Panc1 (cell line): Measurements from ENCODE around the gene RXFP3. TPM values are rescaled to one million over a fixed set of nuclear protein-coding genes. Genes with fewer than 3 reads are reported as not detected.

Source experiments
- ATAC-seq: fragments of 200-7000 bp; cut with Tn5 transposase; 2 replicates; pipeline ENCODE4 v1.9.1; 2020; ENCODE audit warnings: mild to moderate bottlenecking, moderate library complexity
- BruUV-seq: library from RNA; stranded (reverse); fragments of 400-500 nt; replicated peaks from 2 replicates; lab custom pipeline; 2021; lab: Mats Ljungman, UMichigan
- CTCF ChIA-PET: fragments of 300-600 bp; sonication (Branson Sonifier 250); formaldehyde crosslinking; loops from one replicate; lab custom pipeline; 2022; ENCODE audit warnings: antibody characterized with exemption; lab: Charles Lee
- POLR2A ChIA-PET: fragments of 300-600 bp; sonication (Branson Sonifier 250); formaldehyde crosslinking; loops from one replicate; lab custom pipeline; 2022; ENCODE audit warnings: antibody characterized with exemption; lab: Charles Lee
- DNase-seq: peaks from one replicate; pipeline ENCODE4 v3.0.0-alpha.2; 2010; ENCODE audit warnings: low read depth, low spot score
- H3K27ac ChIP-seq: 2 replicates; pipeline ENCODE4 v1.5.1; 2011; ENCODE audit warnings: mild to moderate bottlenecking, low read length, inconsistent platforms
- H3K27me3 ChIP-seq: fragments of 200-500 bp; sonication (Bioruptor generic); 2 replicates; pipeline ENCODE4 v1.6.0; 2014; ENCODE audit warnings: low read length, inconsistent platforms; ENCODE audit not compliant: control insufficient read depth, insufficient read depth
- H3K36me3 ChIP-seq: fragments of 200-500 bp; sonication (Bioruptor generic); 2 replicates; pipeline ENCODE4 v1.5.1; 2014; ENCODE audit warnings: inconsistent platforms, mild to moderate bottlenecking, low read length, moderate library complexity; ENCODE audit not compliant: control insufficient read depth, insufficient read depth
- H3K4me1 ChIP-seq: 2 replicates; pipeline ENCODE4 v1.5.1; 2011; ENCODE audit warnings: inconsistent platforms, mild to moderate bottlenecking, low read length, moderate library complexity; ENCODE audit not compliant: control insufficient read depth, insufficient read depth
- H3K4me3 ChIP-seq, 2 experiments: 2 replicates each; pipeline ENCODE4 v1.5.1; 2011 to 2012; ENCODE audit warnings: low read depth in 2 of 2, low read length in 2 of 2, mild to moderate bottlenecking in 2 of 2, inconsistent platforms in 1 of 2, moderate library complexity in 1 of 2
- H3K9me3 ChIP-seq: fragments of 200-500 bp; sonication (Bioruptor generic); 2 replicates; pipeline ENCODE4 v1.5.1; 2014; ENCODE audit warnings: low read depth, mild to moderate bottlenecking, inconsistent platforms, low read length, moderate library complexity; ENCODE audit not compliant: control insufficient read depth, insufficient read depth
- CTCF ChIP-seq: fragments of 450-650 bp; IDR thresholded peaks from 2 replicates; pipeline ENCODE4 v1.5.1; 2017; ENCODE audit warnings: mild to moderate bottlenecking
- POLR2AphosphoS5 ChIP-seq: IDR thresholded peaks from 2 replicates; pipeline ENCODE4 v1.6.1; 2012; ENCODE audit warnings: mild to moderate bottlenecking, low read depth, low read length, moderate library complexity
- REST ChIP-seq, 2 experiments: IDR thresholded peaks; 2 replicates each; pipeline ENCODE4 v1.6.1; 2011 to 2012; ENCODE audit warnings: low read depth in 2 of 2, control low read depth in 1 of 2, low read length in 1 of 2, mild to moderate bottlenecking in 1 of 2, moderate library complexity in 1 of 2; ENCODE audit not compliant: insufficient read depth in 1 of 2
- SIN3A ChIP-seq: IDR thresholded peaks from 2 replicates; pipeline ENCODE4 v1.6.1; 2012; ENCODE audit warnings: low read depth, mild to moderate bottlenecking, low read length, moderate library complexity, borderline replicate concordance; ENCODE audit not compliant: insufficient read depth
- TCF7L2 ChIP-seq: IDR thresholded peaks from 2 replicates; pipeline ENCODE4 v1.6.1; 2011; ENCODE audit warnings: mild to moderate bottlenecking, low read depth, low read length, inconsistent platforms
- in situ Hi-C: cut with HindIII; loops from 2 replicates; pipeline ENCODE4 v1.10.0; 2016; ENCODE audit warnings: low sequenced_read_pairs, low pct_unique_long_range_greater_than_20kb
- intact Hi-C: fragments of 100-400 bp; cut with micrococcal nuclease; formaldehyde crosslinking; loops from one replicate; pipeline ENCODE4 v1.10.0; 2022; ENCODE audit not compliant: unreplicated experiment
- total RNA-seq: library from RNA; stranded (reverse); gene quantifications from one replicate; pipeline ENCODE4 v1.2.1, GENCODE V29; 2021; ENCODE audit not compliant: unreplicated experiment

Gene RXFP3
- total RNA-seq, 1 experiment from 2014 or later, result not detected

- DNase-seq (no peak), ATAC-seq (no peak)
- H3K9me3 ChIP-seq, result no peaks in the 10 kb centered on the region
- intact Hi-C loops, result no loop called here
- peaks cover 7% of the 10 kb centered on the region for H3K27me3 ChIP-seq
- ChIA-PET POLR2A (no interaction called here), CTCF (no interaction called here)
- no peak overlapping the region for H3K27ac ChIP-seq
- TF ChIP-seq REST (IDR thresholded peaks at IDR 0.05; ENCODE audit: insufficient read depth in 1 of 2, low read depth in 2 of 2, low read length in 1 of 2) (no peak), TCF7L2 (no peak), SIN3A (no peak), POLR2AphosphoS5 (no peak), CTCF (no peak)
- H3K36me3 ChIP-seq, result no peaks in the 10 kb centered on the region
- no peaks in the 10 kb centered on the region for H3K4me1 ChIP-seq
- in situ Hi-C loops, result no loop called here
- H3K4me3 ChIP-seq, result no peak overlapping the region
- no TSS peak for BruUV-seq
Observed at GRCh38 chr5:33973271-33973670, 37.1 kb downstream of the RXFP3 start.

GRCh38 chr5:33975852-33976251 is 39.7 kb downstream of the RXFP3 start:
- DNase-seq, result no peak
- H3K4me1 ChIP-seq, result no peaks in the 10 kb centered on the region
- ATAC-seq, result no peak
- no peak overlapping the region for H3K4me3 ChIP-seq
- ChIA-PET CTCF (no interaction called here), POLR2A (no interaction called here)
- intact Hi-C loops (no loop called here), in situ Hi-C loops (no loop called here)
- BruUV-seq, result no TSS peak
- TF ChIP-seq REST (IDR thresholded peaks at IDR 0.05; ENCODE audit: insufficient read depth in 1 of 2, low read depth in 2 of 2, low read length in 1 of 2) (no peak), TCF7L2 (no peak), CTCF (no peak), POLR2AphosphoS5 (no peak), SIN3A (no peak)
- peaks cover 7% of the 10 kb centered on the region for H3K27me3 ChIP-seq
- no peaks in the 10 kb centered on the region for H3K9me3 ChIP-seq
- no peaks in the 10 kb centered on the region for H3K36me3 ChIP-seq
- no peak overlapping the region for H3K27ac ChIP-seq
